ENCODE results near the gene SMARCC1.

SMARCC1 gene

GRCh38 chr3:47542471-47543173 lies 239.1 kb downstream of the SMARCC1 start:
- Histone ChIP-seq H3K9ac (ENCODE audit: low read depth, low read length, poor library complexity, severe bottlenecking) (no peak overlapping the region), H3K4me2 (ENCODE audit: low read depth, low read length, poor library complexity, severe bottlenecking) (no peak overlapping the region), H2AFZ (ENCODE audit: low read length) (no peak overlapping the region), H4K20me1 (ENCODE audit: insufficient read depth, low read length, poor library complexity, severe bottlenecking) (no peaks in the 10 kb centered on the region), H3K27me3 (ENCODE audit: insufficient read depth, low read length, poor library complexity, severe bottlenecking) (no peaks in the 10 kb centered on the region), H3K79me2 (ENCODE audit: insufficient read depth, low read length) (no peaks in the 10 kb centered on the region), H3K4me1 (ENCODE audit: insufficient read depth, low read length, poor library complexity, severe bottlenecking) (no peaks in the 10 kb centered on the region), H3K4me3 (ENCODE audit: low read length, poor library complexity, severe bottlenecking) (no peak overlapping the region), H3K9me3 (ENCODE audit: insufficient read depth, low read depth, low read length) (no peaks in the 10 kb centered on the region), H3F3A (ENCODE audit: low read depth) (no peaks in the 10 kb centered on the region), H3K9me2 (replicated peaks; ENCODE audit: low read depth, low read length) (no peaks in the 10 kb centered on the region), H3K36me3 (ENCODE audit: insufficient read depth, low read length) (no peaks in the 10 kb centered on the region)
- TF ChIP-seq EZH2phosphoT487 (IDR thresholded peaks at IDR 0.05; ENCODE audit: borderline replicate concordance) (no peak), CTCF (conservative IDR thresholded peaks at IDR 0.05; ENCODE audit: low read length) (no peak)

- no peak overlapping the region for H3K9ac ChIP-seq (ENCODE audit: low read depth, low read length, poor library complexity, severe bottlenecking)
- no peaks in the 10 kb centered on the region for H4K20me1 ChIP-seq (ENCODE audit: insufficient read depth, low read length, poor library complexity, severe bottlenecking)
Measured at GRCh38 chr3:47541583-47542108, 240.0 kb downstream of the SMARCC1 start.

GRCh38 chr3:47540281-47540680 lies 241.4 kb downstream of the SMARCC1 start:
- H3F3A ChIP-seq (ENCODE audit: low read depth) = no peaks in the 10 kb centered on the region
- no peaks in the 10 kb centered on the region for H4K20me1 ChIP-seq (ENCODE audit: insufficient read depth, low read length, poor library complexity, severe bottlenecking)
- TF ChIP-seq CTCF (conservative IDR thresholded peaks at IDR 0.05; ENCODE audit: low read length) = no peak
- no peak for TF ChIP-seq EZH2phosphoT487 (IDR thresholded peaks at IDR 0.05; ENCODE audit: borderline replicate concordance)
- no peaks in the 10 kb centered on the region for H3K36me3 ChIP-seq (ENCODE audit: insufficient read depth, low read length)
- H3K9me3 ChIP-seq (ENCODE audit: insufficient read depth, low read depth, low read length) = no peaks in the 10 kb centered on the region
- no peaks in the 10 kb centered on the region for H3K79me2 ChIP-seq (ENCODE audit: insufficient read depth, low read length)
- H3K4me3 ChIP-seq (ENCODE audit: low read length, poor library complexity, severe bottlenecking) = no peak overlapping the region
- no peak overlapping the region for H3K4me2 ChIP-seq (ENCODE audit: low read depth, low read length, poor library complexity, severe bottlenecking)
- H3K4me1 ChIP-seq (ENCODE audit: insufficient read depth, low read length, poor library complexity, severe bottlenecking) = no peaks in the 10 kb centered on the region
- H3K9me2 ChIP-seq (replicated peaks; ENCODE audit: low read depth, low read length) = no peaks in the 10 kb centered on the region
- no peak overlapping the region for H2AFZ ChIP-seq (ENCODE audit: low read length)
- no peak overlapping the region for H3K9ac ChIP-seq (ENCODE audit: low read depth, low read length, poor library complexity, severe bottlenecking)
- no peaks in the 10 kb centered on the region for H3K27me3 ChIP-seq (ENCODE audit: insufficient read depth, low read length, poor library complexity, severe bottlenecking)

More at GRCh38 chr3:47541583-47542108, 240.0 kb downstream of the SMARCC1 start:
- H3K27me3 ChIP-seq (ENCODE audit: insufficient read depth, low read length, poor library complexity, severe bottlenecking) = no peaks in the 10 kb centered on the region
- H3K9me3 ChIP-seq (ENCODE audit: insufficient read depth, low read depth, low read length) = no peaks in the 10 kb centered on the region
- H3K4me1 ChIP-seq (ENCODE audit: insufficient read depth, low read length, poor library complexity, severe bottlenecking) = no peaks in the 10 kb centered on the region
- no peaks in the 10 kb centered on the region for H3K36me3 ChIP-seq (ENCODE audit: insufficient read depth, low read length)
- H3K9me2 ChIP-seq (replicated peaks; ENCODE audit: low read depth, low read length) = no peaks in the 10 kb centered on the region
- no peaks in the 10 kb centered on the region for H3K79me2 ChIP-seq (ENCODE audit: insufficient read depth, low read length)
- no peak overlapping the region for H3K4me2 ChIP-seq (ENCODE audit: low read depth, low read length, poor library complexity, severe bottlenecking)
- H3K4me3 ChIP-seq (ENCODE audit: low read length, poor library complexity, severe bottlenecking) = no peak overlapping the region
- H3F3A ChIP-seq (ENCODE audit: low read depth) = no peaks in the 10 kb centered on the region
- TF ChIP-seq EZH2phosphoT487 (IDR thresholded peaks at IDR 0.05; ENCODE audit: borderline replicate concordance) (no peak), CTCF (conservative IDR thresholded peaks at IDR 0.05; ENCODE audit: low read length) (no peak)
- H2AFZ ChIP-seq (ENCODE audit: low read length) = 0 out of 2 replicates have a peak overlapping the region, but pooled peaks have one; percentile 18

Data from Loucy (cell line).